Panc1 (cell line): Measurements from ENCODE around the gene KRT75.

ENCODE experiments used
- POLR2AphosphoS5 ChIP-seq: IDR thresholded peaks from 2 replicates; pipeline ENCODE4 v1.6.1; 2012; ENCODE audit warnings: mild to moderate bottlenecking, low read depth, low read length, moderate library complexity
- SIN3A ChIP-seq: IDR thresholded peaks from 2 replicates; pipeline ENCODE4 v1.6.1; 2012; ENCODE audit warnings: low read depth, mild to moderate bottlenecking, low read length, moderate library complexity, borderline replicate concordance; ENCODE audit not compliant: insufficient read depth
- TCF7L2 ChIP-seq: IDR thresholded peaks from 2 replicates; pipeline ENCODE4 v1.6.1; 2011; ENCODE audit warnings: mild to moderate bottlenecking, low read depth, low read length, inconsistent platforms
- TF ChIP-seq, protein P1 (sequence below): fragments of 450-650 bp; IDR thresholded peaks from 2 replicates; pipeline ENCODE4 v1.5.1; 2017; ENCODE audit warnings: mild to moderate bottlenecking

DNA sequence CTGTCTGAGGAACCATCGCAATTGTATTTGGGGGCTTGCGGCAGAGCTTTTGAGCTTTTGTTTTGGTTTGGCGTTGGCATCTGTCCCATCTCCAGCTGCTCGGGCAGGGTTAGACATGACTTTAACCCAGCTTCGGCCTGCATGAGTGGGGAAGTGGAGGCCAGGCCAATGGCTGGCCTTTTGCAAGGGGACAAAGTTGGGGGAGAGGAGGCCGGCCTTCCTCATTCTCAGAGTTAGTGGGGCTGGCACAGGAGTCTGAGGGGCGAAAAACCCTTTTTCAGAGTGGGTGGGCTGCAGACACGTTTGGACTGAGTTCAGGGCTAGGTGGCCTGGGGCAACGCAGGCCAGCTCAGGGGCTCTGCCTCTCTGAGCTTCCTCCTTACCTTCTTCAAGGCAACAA is 33.3 kb downstream of the KRT75 start:
- TF ChIP-seq, protein P1, sequence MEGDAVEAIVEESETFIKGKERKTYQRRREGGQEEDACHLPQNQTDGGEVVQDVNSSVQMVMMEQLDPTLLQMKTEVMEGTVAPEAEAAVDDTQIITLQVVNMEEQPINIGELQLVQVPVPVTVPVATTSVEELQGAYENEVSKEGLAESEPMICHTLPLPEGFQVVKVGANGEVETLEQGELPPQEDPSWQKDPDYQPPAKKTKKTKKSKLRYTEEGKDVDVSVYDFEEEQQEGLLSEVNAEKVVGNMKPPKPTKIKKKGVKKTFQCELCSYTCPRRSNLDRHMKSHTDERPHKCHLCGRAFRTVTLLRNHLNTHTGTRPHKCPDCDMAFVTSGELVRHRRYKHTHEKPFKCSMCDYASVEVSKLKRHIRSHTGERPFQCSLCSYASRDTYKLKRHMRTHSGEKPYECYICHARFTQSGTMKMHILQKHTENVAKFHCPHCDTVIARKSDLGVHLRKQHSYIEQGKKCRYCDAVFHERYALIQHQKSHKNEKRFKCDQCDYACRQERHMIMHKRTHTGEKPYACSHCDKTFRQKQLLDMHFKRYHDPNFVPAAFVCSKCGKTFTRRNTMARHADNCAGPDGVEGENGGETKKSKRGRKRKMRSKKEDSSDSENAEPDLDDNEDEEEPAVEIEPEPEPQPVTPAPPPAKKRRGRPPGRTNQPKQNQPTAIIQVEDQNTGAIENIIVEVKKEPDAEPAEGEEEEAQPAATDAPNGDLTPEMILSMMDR: no peak
- TF ChIP-seq SIN3A: no peak
- TF ChIP-seq TCF7L2: no peak
- TF ChIP-seq POLR2AphosphoS5: no peak
